Sciatic nerve (tissue), 2 donors: ENCODE results near the gene SPINK1. TPM values are rescaled to one million over a fixed set of nuclear protein-coding genes. Genes with fewer than 3 reads are reported as not detected.
"Not testable (repeated sequence)": the region's sequence is repeated elsewhere in the genome, so short reads cannot be mapped to it uniquely, and the experiment has no call there.

ENCODE experiments used
- ATAC-seq: fragments of 200-7000 bp; cut with Tn5 transposase; one replicate; pipeline ENCODE4 v1.9.1; 2020; ENCODE audit warnings: mild to moderate bottlenecking, moderate library complexity
- DNase-seq: peaks from one replicate; pipeline ENCODE4 v3.0.0-alpha.2; 2020; ENCODE audit warnings: low spot score
- intact Hi-C: fragments of 100-400 bp; cut with DNase I; formaldehyde crosslinking; loops from one replicate; pipeline ENCODE4 v1.14.2; 2022
- total RNA-seq: library from RNA; stranded (reverse); fragmentation: NEBNext Ultra II Directional; extraction: Animal tissue kit (Norgen Biotek cat#: 25700); gene quantifications from one replicate; pipeline ENCODE4 v1.2.1, GENCODE V29; 2021
- donor health status: DM: no; HTN: no; CAD: no.
- donor health status: DM: no; HTN: no; CAD: no.

Gene SPINK1
- total RNA-seq, 1 donor from 2014 or later: 2.8 TPM

DNA sequence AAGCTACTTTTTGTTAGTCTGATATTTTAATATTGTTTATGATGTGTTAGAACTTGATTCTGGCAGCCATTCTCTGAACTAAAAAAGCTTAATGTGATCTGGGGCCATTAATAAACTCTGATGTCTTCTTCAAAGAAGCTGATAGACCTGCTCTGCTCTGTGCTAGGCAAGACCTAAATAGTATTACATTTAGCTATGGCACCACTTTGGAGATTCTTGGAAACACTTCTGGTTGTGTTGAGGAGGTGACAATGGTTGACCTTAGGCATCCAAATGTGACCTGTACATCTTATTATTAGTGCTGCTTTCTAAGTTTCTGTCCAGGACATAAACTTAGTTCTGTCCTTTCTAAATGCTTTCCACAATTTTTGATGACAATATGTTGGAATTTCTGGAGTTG, 25.3 kb upstream of the SPINK1 start:
- intact Hi-C loops: no loop called here
- no peak for ATAC-seq
- no peak for DNase-seq

DNA sequence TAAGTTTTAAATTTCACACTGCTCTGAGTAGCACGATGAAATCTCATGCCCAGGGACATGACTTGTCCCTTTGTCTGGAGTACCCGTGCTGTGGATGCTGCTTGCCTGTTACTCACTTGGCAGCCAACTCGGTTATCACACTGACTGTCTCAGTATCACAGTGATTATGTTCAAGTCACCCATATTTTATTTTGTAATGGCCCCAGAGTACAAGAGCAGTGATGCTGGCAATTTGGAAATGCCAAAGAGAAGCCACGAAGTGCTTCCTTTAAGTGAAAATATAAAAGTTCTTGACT, 24.3 kb upstream of the SPINK1 start:
- intact Hi-C loops: no loop called here
- DNase-seq: no peak
- no peak for ATAC-seq

DNA sequence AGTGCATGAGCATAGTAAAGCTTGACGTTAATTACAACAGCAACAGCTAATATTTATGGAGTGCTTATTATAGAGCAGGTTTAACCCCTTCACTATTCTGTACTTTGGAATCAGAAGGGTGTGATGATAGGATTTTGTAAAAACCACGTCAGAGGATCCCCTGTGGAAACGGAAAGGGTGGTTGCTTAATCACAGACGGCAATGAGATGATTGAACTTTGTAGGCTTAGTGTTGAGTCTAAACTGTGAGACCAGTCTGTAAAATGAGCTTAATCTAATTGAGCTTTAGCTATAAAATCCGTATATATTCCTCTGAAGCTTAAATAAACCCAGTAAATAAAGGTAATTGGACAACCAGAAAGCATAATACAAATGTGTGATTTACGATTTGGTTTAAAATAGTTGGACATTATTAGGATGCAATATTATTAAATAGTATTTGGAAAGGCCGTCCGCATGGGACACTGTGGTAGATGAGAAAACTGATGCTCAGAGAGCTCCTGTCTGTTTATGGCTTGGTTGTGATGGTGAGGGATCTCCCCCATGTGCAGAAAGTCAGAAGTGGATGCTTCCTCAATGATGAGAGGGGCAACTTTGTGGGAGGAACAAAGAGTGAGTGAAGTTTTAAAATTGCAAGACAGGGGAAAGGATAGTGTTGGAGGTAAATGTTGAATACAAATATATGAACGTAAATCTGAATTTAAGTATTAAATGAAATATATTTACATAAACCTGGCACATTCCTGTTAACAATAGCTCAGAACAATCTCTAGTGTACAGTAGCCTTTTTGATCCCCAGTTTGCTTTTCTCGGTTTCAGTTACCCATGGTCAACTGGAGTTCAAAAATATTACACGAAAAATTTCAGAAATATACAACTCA, 23.7 kb upstream of the SPINK1 start:
- ATAC-seq (no peak), DNase-seq (no peak)
- intact Hi-C loops: no loop called here

DNA sequence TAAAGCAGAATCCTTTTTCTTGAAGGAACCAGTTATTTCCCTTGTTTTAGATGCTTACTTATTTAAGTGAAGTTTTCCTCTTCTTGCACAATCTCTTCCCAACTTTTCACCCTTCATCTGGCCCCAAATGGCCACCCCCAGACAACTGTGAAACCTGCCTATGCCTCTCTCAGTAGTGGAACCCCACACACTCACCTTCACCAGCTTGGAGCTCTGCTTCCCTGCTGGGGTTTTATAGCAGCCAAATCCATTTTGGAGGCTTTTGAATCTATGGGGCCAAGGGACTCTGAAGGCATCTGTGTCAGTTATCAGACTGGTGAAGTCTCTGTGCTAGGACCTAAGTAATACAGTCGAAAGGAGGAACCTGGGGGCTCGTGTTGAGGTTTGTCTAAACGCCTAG, 22.9 kb upstream of the SPINK1 start:
- DNase-seq (no peak), ATAC-seq (no peak)
- intact Hi-C loops: no loop called here

DNA sequence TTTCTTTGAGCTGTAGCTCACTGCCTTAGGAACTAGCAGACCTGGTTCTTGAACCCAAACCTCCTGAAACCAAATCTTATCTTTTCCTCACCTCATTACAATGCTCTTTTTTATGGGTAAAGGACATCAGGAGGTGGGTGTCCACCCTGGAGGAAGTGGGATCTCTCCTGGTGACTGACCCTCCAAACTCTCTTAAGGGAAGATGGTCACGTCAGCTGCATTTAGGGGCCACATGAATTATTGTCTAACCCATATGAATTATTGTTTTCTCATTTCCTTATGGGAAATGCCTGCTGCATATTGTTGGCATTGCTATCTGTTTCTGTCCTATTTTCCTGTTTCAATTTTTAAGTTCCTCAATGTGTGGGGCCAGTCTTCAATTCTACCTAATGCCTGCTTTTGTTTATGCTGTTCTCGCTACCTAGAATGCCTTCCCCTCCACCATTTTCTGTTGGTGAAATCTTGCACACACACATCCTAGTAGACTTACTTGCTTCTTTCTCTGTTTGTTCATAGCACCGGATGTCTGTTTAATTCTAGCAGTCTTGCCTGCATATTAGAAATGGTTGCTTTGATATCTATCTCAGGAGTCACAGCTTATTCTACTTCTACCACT, 22.0 kb upstream of the SPINK1 start:
- ATAC-seq (no peak), DNase-seq (no peak)
- intact Hi-C loops: no loop called here

DNA sequence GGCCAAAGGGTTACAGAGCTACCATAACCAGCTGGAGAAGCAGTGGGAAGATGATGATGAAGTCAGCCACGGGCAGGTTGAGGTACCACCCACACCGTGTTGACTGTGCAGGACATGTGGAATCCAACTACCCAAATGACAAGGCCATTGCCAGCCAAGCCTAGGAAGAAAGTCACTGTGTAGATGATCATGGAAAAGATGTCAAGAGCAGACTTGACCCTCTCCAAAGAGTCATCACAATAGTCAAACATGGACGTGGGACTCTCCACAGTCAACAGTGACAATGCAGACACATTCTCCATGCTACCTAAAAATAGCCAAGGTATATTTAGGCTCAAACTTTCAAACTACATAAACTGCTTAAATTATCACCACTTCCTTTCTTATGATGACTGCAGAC, 20.9 kb upstream of the SPINK1 start:
- ATAC-seq (no peak), DNase-seq (no peak)
- intact Hi-C loops: no loop called here

DNA sequence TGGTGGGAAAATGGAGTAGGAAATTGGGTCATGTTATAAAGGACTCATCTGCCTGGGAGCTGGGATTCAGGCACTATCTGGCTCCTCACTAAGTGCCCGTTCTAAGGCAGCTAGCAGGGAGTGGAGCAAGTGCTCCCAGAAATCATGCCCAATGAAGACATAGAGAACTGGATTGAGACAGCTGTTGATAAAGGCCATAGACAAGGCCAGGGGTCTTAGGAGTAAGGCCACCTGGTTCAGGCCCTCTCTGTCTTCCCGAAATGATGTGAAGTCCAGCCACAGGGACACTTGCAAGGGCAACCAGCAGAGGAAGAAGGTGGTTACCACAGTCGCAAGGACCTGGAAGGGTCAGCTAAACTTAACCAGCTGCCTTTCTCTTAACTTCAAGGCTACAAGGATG, 20.1 kb upstream of the SPINK1 start:
- DNase-seq: no peak
- ATAC-seq: no peak
- intact Hi-C loops: no loop called here

DNA sequence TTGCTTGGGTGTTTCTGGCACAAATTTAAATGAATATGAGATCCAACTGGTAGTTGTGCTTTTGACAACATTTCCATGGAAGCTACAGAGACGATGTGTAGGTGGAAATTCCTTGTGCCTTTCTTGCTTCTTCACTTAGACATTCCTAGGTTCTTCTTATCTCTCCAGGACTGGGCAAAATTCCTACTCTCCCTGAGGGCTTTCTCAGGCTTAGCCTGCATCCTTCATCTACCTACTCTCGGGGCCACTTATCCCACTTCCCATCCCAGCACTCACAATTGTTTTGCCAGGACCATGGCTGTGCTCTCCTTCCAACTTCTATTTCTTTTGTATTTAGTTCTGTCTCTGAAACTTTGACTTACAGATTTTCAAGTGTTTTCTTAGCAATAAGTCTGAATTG, 17.8 kb upstream of the SPINK1 start:
- intact Hi-C loops: no loop called here
- no peak for ATAC-seq
- DNase-seq: no peak

DNA sequence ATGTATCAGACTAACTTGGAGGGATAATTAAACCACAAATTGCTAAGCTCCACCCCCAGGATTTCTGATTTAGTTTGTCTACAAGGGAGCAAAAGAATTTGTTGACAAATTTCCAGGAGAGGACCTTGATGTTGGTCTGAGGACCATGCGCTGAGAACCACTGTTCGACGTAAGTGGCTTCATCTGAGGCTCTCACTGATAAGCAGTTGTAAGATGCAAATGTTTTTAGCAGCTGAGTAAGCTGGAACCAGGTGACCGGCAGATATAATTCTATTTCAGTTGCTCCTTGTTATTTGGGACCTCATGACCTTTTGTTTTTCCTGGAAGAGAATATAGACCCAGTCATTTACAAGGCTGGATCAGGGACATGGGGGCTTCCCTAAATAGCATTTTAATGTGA, 14.1 kb upstream of the SPINK1 start:
- ATAC-seq: no peak
- intact Hi-C loops: no loop called here

DNA sequence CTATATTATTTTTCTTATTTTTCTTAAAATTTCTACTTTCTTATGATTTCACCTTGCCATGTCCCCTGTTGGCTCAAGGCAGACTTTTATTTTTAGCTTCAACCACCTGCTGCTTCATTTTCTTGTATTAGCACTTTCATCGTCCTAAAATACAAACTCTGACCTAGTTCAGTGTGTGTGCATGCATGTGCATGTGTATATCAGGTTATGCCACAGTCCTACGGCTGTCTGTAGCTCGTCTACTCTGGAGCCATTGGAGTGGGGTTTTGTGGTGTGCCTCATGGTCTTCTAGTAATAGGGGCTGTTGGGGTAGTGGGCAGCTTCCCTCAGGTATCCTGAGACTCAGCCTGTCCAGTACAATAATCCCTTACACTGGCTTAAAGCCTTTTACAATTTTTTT, 13.4 kb upstream of the SPINK1 start:
- intact Hi-C loops: no loop called here
- ATAC-seq (no peak), DNase-seq (no peak)

More for the DNA sequence above, 14.1 kb upstream of the SPINK1 start:
- DNase-seq: no peak

DNA sequence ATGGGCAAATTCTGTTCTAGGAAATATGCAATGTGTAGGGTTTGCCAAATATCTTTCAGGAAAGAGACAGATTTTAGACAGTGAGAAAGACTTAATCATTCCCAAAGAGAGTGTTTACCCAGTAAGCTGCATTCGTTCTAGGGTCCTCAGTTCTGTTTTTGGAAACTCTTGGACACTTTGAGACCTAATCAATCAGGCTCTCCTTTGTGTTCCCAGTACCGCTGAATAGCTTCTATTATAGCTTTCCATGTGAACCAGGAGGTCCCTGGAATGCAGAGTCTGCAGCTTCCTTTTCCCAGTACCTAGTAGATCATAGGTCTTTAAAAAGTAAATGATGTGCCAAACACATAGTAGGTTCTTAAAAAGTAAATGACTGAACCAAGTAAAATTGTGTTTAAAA, 11.4 kb upstream of the SPINK1 start:
- no peak for ATAC-seq
- no peak for DNase-seq
- intact Hi-C loops: no loop called here

DNA sequence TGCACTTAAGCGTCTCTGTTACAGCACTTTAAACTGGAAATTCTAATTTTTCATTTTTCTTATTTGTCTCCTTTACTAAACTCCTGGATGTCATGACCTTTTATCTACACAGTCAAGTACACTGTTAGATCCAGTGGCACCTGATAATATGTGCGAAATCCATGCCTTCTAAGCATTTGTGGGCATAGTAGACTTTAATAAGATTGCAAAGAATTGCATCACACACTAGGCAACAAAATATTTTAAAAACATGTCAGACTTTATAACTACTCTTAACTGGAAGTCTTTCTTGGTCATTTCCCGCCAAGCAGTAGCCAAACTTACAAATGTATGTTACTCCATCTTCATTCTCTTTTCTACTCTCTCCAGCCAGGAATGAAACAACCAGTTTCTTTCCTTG, 5.0 kb upstream of the SPINK1 start:
- ATAC-seq (no peak), DNase-seq (no peak)
- intact Hi-C loops: no loop called here

DNA sequence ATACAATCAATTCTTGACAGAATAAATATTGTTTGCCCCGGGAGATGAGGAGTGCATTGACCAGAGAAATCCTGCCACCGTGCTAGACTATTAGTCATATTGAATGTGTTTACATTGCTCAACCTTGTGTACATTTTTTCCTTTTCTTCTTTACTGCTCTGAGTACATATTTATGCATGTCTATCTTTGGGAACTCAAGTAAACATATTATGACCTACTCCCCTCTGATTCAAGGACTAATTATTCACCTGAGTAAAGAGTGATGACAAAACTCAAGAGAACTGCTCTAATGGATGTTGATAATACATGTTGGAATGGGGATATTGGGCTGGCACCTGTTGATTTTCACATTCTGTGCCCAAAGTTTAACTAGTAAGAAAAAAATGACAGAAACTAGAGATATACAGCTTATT, 3.9 kb upstream of the SPINK1 start:
- intact Hi-C loops: no loop called here

DNA sequence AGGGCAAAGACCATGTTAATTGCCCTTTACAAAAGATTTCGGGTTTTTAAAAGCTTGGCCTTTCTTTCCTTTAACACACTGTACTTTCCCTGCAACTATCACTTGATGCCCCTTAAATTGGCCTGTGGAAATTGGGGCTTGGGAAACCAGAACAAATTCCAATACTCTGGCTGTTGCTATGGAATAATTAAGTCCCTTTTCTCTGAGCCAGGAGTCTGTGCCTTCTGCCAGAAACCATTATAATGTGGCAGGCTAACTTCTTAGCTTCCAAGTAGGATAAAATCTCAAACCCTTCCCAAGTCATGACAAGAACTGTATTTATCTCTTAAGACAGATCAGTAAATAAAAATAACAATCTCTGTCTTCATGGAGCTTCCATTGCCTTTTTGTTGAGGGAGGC, 1.1 kb upstream of the SPINK1 start:
- DNase-seq (no peak), ATAC-seq (no peak)
- intact Hi-C loops: no loop called here

More for the DNA sequence above, 3.9 kb upstream of the SPINK1 start:
- ATAC-seq (no peak), DNase-seq (no peak)

DNA sequence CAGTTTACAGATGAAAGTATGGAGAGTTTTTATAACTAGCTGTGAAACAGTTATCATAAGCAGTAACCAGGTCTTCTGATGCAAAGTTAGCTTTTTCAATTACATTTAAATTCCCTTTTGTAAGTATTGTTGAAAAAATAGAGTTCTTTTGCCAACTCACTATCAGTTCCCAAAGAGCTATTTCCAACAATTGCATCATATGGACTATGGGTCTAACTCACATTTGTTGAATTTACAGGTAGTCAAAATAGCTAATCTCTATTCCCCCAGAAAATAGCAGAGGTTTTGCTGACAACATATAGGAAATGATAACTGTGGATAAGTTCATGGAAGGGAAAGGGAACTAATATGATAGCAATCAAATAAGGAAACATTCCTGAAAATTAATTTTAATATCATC, 1.4 kb downstream of the SPINK1 start:
- no peak for ATAC-seq
- intact Hi-C loops: no loop called here
- no peak for DNase-seq

DNA sequence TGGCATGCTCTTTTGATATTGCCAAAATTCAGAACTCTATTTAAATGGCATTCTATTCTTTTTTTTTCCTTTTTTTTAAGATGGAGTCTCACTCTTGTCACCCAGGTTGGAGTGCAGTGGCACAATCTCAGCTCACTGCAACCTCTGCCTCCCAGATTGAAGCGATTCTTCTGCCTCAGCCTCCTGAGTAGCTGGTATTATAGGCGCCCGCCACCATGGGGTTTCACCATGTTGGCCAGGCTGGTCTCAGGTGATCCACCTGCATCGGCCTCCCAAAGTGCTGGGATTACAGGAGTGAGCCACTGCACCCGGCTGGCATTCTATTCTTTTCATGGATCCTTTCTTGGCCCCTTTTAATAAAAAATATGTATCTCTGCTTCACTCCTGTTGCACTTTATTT, 4.5 kb downstream of the SPINK1 start:
- ATAC-seq, DNase-seq: not testable (repeated sequence)
- intact Hi-C loops: loop anchor here (10.0 kb wide), 1 partner anchor 202 kb away; no protein-coding TSS in a partner anchor

DNA sequence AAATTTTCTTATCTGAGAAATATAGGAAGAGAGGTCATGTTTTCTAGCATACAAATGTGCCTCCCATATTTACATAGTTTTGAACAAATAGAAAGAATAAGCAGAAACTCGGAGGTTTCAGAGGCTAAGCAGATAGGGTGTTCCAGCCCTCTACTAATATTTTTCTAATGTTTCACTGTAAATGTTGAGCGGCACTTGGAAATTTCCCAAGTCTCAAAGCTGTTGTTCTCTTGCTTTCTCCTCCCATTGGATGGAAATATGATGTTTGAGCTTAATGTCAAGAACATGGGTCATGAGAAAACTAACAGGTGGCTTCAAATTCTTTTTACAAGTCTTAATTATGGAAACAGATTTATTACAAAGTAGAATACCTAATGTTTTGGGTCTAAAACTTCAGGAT, 5.1 kb downstream of the SPINK1 start:
- no peak for DNase-seq
- intact Hi-C loops: loop anchor here (10.0 kb wide), 1 partner anchor 202 kb away; no protein-coding TSS in a partner anchor
- ATAC-seq: no peak

DNA sequence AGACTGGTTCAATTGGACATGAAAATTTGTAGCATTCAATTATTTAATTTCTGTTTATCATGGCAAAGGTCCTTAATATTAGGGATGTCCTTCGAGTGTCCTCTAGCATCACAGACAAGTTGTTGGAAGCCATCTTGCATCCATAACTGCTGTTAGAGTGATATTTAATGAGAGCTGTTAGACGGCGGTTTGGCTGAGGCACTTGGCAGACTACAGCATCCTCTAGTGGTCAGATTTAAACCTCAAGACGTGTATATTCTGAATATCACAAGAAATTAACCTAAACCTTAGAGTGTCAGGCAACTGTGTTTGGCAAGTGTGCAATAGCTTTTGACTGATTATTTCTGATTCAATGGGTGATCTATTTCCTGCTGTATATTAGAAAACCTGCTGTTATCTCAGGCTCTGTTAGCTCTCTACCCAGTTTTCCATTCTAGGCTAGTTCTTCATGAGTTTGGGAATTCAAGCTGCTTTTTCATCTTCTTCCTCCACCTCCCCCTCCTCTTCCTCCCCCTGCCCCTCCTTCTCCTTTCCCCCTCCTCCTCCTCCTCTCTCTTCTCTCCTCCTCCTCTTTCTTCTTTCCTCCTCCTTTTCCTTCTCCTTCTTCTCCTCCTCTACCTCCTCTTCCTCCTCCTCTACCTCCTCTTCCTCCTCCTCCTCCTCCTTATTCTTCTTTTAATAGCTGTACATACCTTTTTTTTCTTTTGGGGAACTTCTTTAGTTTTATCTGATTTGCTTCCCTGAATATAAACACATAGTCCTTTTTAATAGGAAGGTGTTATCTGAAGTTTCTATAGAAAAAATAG, 8.6 kb downstream of the SPINK1 start:
- intact Hi-C loops: loop anchor here (10.0 kb wide), 1 partner anchor 198 kb away; no protein-coding TSS in a partner anchor
- ATAC-seq: peak; percentile 91
- DNase-seq: no peak

DNA sequence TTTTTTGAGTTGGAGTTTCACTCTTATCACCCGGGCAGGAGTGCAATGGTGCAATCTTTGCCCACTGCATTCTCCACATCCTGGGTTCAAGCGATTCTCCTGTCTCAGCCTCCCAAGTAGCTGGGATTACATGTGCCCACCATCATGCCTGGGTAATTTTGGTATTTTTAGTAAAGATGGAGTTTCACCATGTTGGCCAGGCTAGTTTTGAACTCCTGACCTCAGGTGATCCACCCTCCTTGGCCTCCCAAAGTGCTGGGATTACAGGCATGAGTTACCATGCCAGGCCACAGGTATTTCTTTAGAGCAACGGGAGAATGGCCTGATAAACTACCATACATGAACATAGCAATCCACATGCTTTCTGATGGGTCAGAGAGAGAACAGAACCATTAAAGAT, 9.2 kb downstream of the SPINK1 start:
- DNase-seq, ATAC-seq: not testable (repeated sequence)
- intact Hi-C loops: loop anchor here (10.0 kb wide), 1 partner anchor 197 kb away; no protein-coding TSS in a partner anchor

DNA sequence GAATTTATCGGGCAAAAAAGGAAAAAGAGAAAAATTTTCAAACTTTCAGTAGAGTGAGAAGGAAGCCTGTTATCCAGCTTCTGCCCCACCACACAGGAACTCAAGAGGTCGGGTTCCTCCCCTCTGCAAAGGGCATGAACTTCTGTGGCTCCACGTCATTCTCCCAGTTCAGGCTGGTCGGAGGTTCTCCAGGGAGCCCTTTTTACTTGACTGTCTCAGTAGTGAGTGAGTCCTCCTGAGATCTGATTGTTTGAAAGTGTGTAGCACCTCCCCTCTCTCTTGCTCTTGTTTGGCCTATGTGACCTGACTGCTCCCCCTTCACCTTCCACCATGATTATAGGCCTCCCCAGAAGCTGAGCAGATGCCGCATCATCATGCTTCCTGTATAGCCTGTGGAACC, 9.7 kb downstream of the SPINK1 start:
- DNase-seq: no peak
- intact Hi-C loops: loop anchor here (10.0 kb wide), 1 partner anchor 197 kb away; no protein-coding TSS in a partner anchor
- ATAC-seq: no peak
